ENCODE data around the gene CPNE5.
A peak's percentile ranks its signal among the peaks of the same experiment; 100 is the strongest.

The CPNE5 gene

DNA sequence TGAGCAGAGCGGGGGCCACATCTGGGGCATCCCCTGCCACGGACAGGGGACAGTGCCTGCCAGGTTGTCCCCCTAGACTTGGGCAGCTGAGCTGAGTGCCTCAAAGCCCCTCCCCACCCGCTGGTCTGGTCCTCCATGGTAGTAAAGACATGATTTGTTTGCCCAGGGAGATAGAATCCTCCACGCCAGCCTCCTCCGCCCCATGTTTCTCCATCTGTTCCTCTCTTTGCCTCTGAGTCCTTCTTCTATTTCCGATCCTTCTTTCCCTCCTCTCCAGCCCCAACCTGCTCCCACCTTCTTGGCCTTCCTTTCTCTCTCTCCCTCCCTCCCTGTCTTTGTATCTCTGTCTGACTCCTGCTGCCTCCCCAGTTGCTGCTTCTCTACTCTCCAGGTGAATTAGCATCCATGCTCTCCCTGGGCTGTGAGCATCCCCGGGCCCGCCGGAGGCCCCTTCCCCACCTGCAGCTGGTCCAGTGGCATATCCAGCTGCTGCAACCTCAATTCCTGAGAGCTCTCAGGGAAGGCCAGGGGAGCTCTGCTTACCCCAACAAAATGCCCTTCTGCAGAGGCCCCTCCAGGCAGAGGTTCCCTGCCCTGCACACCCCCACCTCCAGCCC, 45.8 kb downstream of the CPNE5 start:
- no peaks in the 10 kb centered on the region for H3K36me3 ChIP-seq (ENCODE audit: control insufficient read depth, insufficient read depth, low read length)
- H3K27me3 ChIP-seq (ENCODE audit: control insufficient read depth, insufficient read depth, low read length), result no peaks in the 10 kb centered on the region
- H3K4me3 ChIP-seq (ENCODE audit: low read depth, low read length), result no peak overlapping the region
- no peaks in the 10 kb centered on the region for H3K9me3 ChIP-seq (ENCODE audit: control insufficient read depth, insufficient read depth, low read length)
- H3K4me1 ChIP-seq (ENCODE audit: control insufficient read depth, insufficient read depth, low read length), result peaks cover 10% of the 10 kb centered on the region
- H3K9ac ChIP-seq (ENCODE audit: low read depth, low read length), result peak overlapping the region; percentile 54

GRCh38 chr6:36791521-36792135, 47.6 kb downstream of the CPNE5 start:
- Histone ChIP-seq H3K4me1 (ENCODE audit: control insufficient read depth, insufficient read depth, low read length) (peaks cover 12% of the 10 kb centered on the region), H3K9ac (ENCODE audit: low read depth, low read length) (no peak overlapping the region), H3K36me3 (ENCODE audit: control insufficient read depth, insufficient read depth, low read length) (no peaks in the 10 kb centered on the region), H3K4me3 (ENCODE audit: low read depth, low read length) (no peak overlapping the region), H3K27me3 (ENCODE audit: control insufficient read depth, insufficient read depth, low read length) (no peaks in the 10 kb centered on the region), H3K9me3 (ENCODE audit: control insufficient read depth, insufficient read depth, low read length) (no peaks in the 10 kb centered on the region)

GRCh38 chr6:36791085-36791484, 48.2 kb downstream of the CPNE5 start:
- Histone ChIP-seq H3K27me3 (ENCODE audit: control insufficient read depth, insufficient read depth, low read length) (no peaks in the 10 kb centered on the region), H3K9ac (ENCODE audit: low read depth, low read length) (no peak overlapping the region), H3K4me3 (ENCODE audit: low read depth, low read length) (no peak overlapping the region), H3K9me3 (ENCODE audit: control insufficient read depth, insufficient read depth, low read length) (no peaks in the 10 kb centered on the region), H3K4me1 (ENCODE audit: control insufficient read depth, insufficient read depth, low read length) (peaks cover 13% of the 10 kb centered on the region), H3K36me3 (ENCODE audit: control insufficient read depth, insufficient read depth, low read length) (no peaks in the 10 kb centered on the region)

GRCh38 chr6:36788768-36789167, 50.5 kb downstream of the CPNE5 start:
- H3K36me3 ChIP-seq (ENCODE audit: control insufficient read depth, insufficient read depth, low read length), result no peaks in the 10 kb centered on the region
- no peak overlapping the region for H3K4me3 ChIP-seq (ENCODE audit: low read depth, low read length)

GRCh38 chr6:36788186-36788585, 51.1 kb downstream of the CPNE5 start:
- H3K27me3 ChIP-seq (ENCODE audit: control insufficient read depth, insufficient read depth, low read length), result no peaks in the 10 kb centered on the region
- H3K4me1 ChIP-seq (ENCODE audit: control insufficient read depth, insufficient read depth, low read length), result peaks cover 14% of the 10 kb centered on the region
- H3K9me3 ChIP-seq (ENCODE audit: control insufficient read depth, insufficient read depth, low read length), result no peaks in the 10 kb centered on the region
- no peak overlapping the region for H3K9ac ChIP-seq (ENCODE audit: low read depth, low read length)
- H3K36me3 ChIP-seq (ENCODE audit: control insufficient read depth, insufficient read depth, low read length), result no peaks in the 10 kb centered on the region
- H3K4me3 ChIP-seq (ENCODE audit: low read depth, low read length), result no peak overlapping the region

More at GRCh38 chr6:36788768-36789167, 50.5 kb downstream of the CPNE5 start:
- H3K9me3 ChIP-seq (ENCODE audit: control insufficient read depth, insufficient read depth, low read length), result no peaks in the 10 kb centered on the region
- no peaks in the 10 kb centered on the region for H3K27me3 ChIP-seq (ENCODE audit: control insufficient read depth, insufficient read depth, low read length)
- peaks cover 14% of the 10 kb centered on the region for H3K4me1 ChIP-seq (ENCODE audit: control insufficient read depth, insufficient read depth, low read length)
- H3K9ac ChIP-seq (ENCODE audit: low read depth, low read length), result no peak overlapping the region

DNA sequence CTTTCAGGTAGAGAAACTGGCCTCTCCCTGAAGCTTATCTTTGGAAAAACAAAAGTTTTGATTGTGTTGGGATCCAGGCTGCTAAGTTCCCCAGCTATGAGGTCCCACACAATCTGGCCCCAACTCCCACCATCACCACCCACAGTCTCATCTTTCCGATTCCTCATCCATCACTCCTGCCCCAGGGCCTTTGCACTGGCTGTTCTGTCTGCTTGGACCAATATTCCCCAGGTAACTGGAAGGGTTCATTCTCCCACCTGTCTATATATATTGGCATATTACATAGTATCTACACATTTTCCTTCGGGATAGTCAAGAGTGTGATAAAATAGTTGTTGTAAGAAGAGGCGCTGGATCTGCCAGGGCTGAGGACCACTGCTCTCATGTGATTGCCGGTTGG, 52.0 kb downstream of the CPNE5 start:
- no peak overlapping the region for H3K9ac ChIP-seq (ENCODE audit: low read depth, low read length)
- H3K4me3 ChIP-seq (ENCODE audit: low read depth, low read length), result no peak overlapping the region
- peaks cover 14% of the 10 kb centered on the region for H3K4me1 ChIP-seq (ENCODE audit: control insufficient read depth, insufficient read depth, low read length)
- no peaks in the 10 kb centered on the region for H3K9me3 ChIP-seq (ENCODE audit: control insufficient read depth, insufficient read depth, low read length)
- no peaks in the 10 kb centered on the region for H3K36me3 ChIP-seq (ENCODE audit: control insufficient read depth, insufficient read depth, low read length)
- H3K27me3 ChIP-seq (ENCODE audit: control insufficient read depth, insufficient read depth, low read length), result no peaks in the 10 kb centered on the region

DNA sequence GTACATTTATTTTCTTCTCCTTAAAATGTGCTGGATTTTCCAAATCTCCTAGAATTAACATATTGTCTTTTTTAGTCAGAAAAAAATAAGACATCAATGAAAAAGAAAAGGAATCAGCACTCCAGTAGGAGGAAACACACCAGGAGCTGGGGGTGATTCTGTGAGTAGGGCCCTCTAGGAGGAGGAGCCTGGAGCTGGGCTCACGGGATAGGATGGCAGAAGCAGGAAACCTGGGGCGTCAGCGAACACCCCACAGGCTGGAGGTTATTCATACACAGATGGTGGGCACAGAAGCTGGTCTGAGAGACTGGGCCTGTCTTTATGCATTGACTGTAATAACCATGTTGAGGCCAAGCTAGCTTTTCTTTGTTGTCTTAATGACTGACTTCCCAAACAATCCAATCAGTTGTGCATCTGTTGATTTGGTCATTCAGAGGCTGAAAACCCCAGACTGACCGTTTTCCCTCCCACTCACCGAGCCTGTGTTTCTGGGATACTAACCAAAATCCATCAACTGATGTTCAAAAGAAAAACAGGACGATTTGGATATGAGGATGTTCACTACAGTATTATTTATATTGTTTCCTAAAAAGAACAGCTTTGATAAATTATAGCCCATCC, 53.1 kb downstream of the CPNE5 start:
- H3K36me3 ChIP-seq (ENCODE audit: control insufficient read depth, insufficient read depth, low read length), result no peaks in the 10 kb centered on the region
- H3K4me1 ChIP-seq (ENCODE audit: control insufficient read depth, insufficient read depth, low read length), result peaks cover 14% of the 10 kb centered on the region
- H3K9ac ChIP-seq (ENCODE audit: low read depth, low read length), result no peak overlapping the region
- H3K4me3 ChIP-seq (ENCODE audit: low read depth, low read length), result no peak overlapping the region
- H3K27me3 ChIP-seq (ENCODE audit: control insufficient read depth, insufficient read depth, low read length), result no peaks in the 10 kb centered on the region
- no peaks in the 10 kb centered on the region for H3K9me3 ChIP-seq (ENCODE audit: control insufficient read depth, insufficient read depth, low read length)

- no peak overlapping the region for H3K9ac ChIP-seq (ENCODE audit: low read depth, low read length)
- H3K4me1 ChIP-seq (ENCODE audit: control insufficient read depth, insufficient read depth, low read length), result peaks cover 10% of the 10 kb centered on the region
- no peaks in the 10 kb centered on the region for H3K27me3 ChIP-seq (ENCODE audit: control insufficient read depth, insufficient read depth, low read length)
- H3K36me3 ChIP-seq (ENCODE audit: control insufficient read depth, insufficient read depth, low read length), result no peaks in the 10 kb centered on the region
- no peaks in the 10 kb centered on the region for H3K9me3 ChIP-seq (ENCODE audit: control insufficient read depth, insufficient read depth, low read length)
- no peak overlapping the region for H3K4me3 ChIP-seq (ENCODE audit: low read depth, low read length)
Observed at GRCh38 chr6:36784376-36784636, 54.9 kb downstream of the CPNE5 start.

- no peak overlapping the region for H3K9ac ChIP-seq (ENCODE audit: low read depth, low read length)
- H3K27me3 ChIP-seq (ENCODE audit: control insufficient read depth, insufficient read depth, low read length), result peaks cover under 1% of the 10 kb centered on the region
- H3K4me1 ChIP-seq (ENCODE audit: control insufficient read depth, insufficient read depth, low read length), result peaks cover 7% of the 10 kb centered on the region
- no peaks in the 10 kb centered on the region for H3K9me3 ChIP-seq (ENCODE audit: control insufficient read depth, insufficient read depth, low read length)
- no peak overlapping the region for H3K4me3 ChIP-seq (ENCODE audit: low read depth, low read length)
- H3K36me3 ChIP-seq (ENCODE audit: control insufficient read depth, insufficient read depth, low read length), result no peaks in the 10 kb centered on the region
Observed at GRCh38 chr6:36783603-36784375, 55.5 kb downstream of the CPNE5 start.

- Histone ChIP-seq H3K9ac (ENCODE audit: low read depth, low read length) (no peak overlapping the region), H3K4me1 (ENCODE audit: control insufficient read depth, insufficient read depth, low read length) (peaks cover 16% of the 10 kb centered on the region), H3K36me3 (ENCODE audit: control insufficient read depth, insufficient read depth, low read length) (no peaks in the 10 kb centered on the region), H3K9me3 (ENCODE audit: control insufficient read depth, insufficient read depth, low read length) (no peaks in the 10 kb centered on the region), H3K4me3 (ENCODE audit: low read depth, low read length) (no peak overlapping the region), H3K27me3 (ENCODE audit: control insufficient read depth, insufficient read depth, low read length) (peaks cover 4% of the 10 kb centered on the region)
Observed at GRCh38 chr6:36781669-36782068, 57.6 kb downstream of the CPNE5 start.

- Histone ChIP-seq H3K4me3 (ENCODE audit: low read depth, low read length) (no peak overlapping the region), H3K9ac (ENCODE audit: low read depth, low read length) (no peak overlapping the region), H3K9me3 (ENCODE audit: control insufficient read depth, insufficient read depth, low read length) (no peaks in the 10 kb centered on the region), H3K36me3 (ENCODE audit: control insufficient read depth, insufficient read depth, low read length) (no peaks in the 10 kb centered on the region), H3K27me3 (ENCODE audit: control insufficient read depth, insufficient read depth, low read length) (peaks cover 9% of the 10 kb centered on the region), H3K4me1 (ENCODE audit: control insufficient read depth, insufficient read depth, low read length) (peaks cover 16% of the 10 kb centered on the region)
Observed at GRCh38 chr6:36780442-36781177, 58.6 kb downstream of the CPNE5 start.
